Gastrocnemius medialis (tissue), 4 donors: Measurements from ENCODE around the gene FYN. TPM values are rescaled to one million over a fixed set of nuclear protein-coding genes. Genes with fewer than 3 reads are reported as not detected.

Experiments
- ATAC-seq, 2 donors: fragments of 150-250 bp; one replicate each; pipeline ENCODE4 v1.9.1; 2016
- DNase-seq, 2 donors: peaks; one replicate each; pipeline ENCODE4 v3.0.0-alpha.2; 2019
- H3K27ac ChIP-seq, 4 donors: fragments of 200-600 bp; sonication (generic); 1 replicate in 1 of 4; 2 replicates in 3 of 4; pipeline ENCODE4 v1.5.1; 2016 to 2018; ENCODE audit warnings: mild to moderate bottlenecking in 2 of 4, moderate library complexity in 1 of 4
- H3K27me3 ChIP-seq, 3 donors: fragments of 200-600 bp; sonication (generic) in 2 of 3; 1 replicate in 1 of 3; 2 replicates in 2 of 3; pipeline versions ENCODE4 v1.5.1 to v1.6.0; 2016 to 2019; ENCODE audit warnings: mild to moderate bottlenecking in 1 of 3, moderate library complexity in 1 of 3
- H3K36me3 ChIP-seq, 2 donors: fragments of 200-600 bp; sonication (generic) in 1 of 2; one replicate each; pipeline ENCODE4 v1.5.1; 2017 to 2018
- H3K4me1 ChIP-seq, 2 donors: fragments of 200-600 bp; sonication (generic) in 1 of 2; one replicate each; pipeline ENCODE4 v1.5.1; 2016 to 2017; ENCODE audit warnings: mild to moderate bottlenecking in 2 of 2
- H3K4me3 ChIP-seq, 4 donors: fragments of 200-600 bp; sonication (generic) in 3 of 4; 1 replicate in 1 of 4; 2 replicates in 3 of 4; pipeline ENCODE4 v1.5.1; 2016 to 2019; ENCODE audit warnings: mild to moderate bottlenecking in 2 of 4
- H3K9me3 ChIP-seq, 3 donors: fragments of 200-600 bp; sonication (generic) in 2 of 3; 1 replicate in 1 of 3; 2 replicates in 2 of 3; pipeline ENCODE4 v1.5.1; 2016 to 2019
- CTCF ChIP-seq, 5 experiments: fragments of 450-650 bp in 3 of 5; fragments of 200-600 bp in 2 of 5; sonication (generic) in 2 of 5; IDR thresholded peaks in 4 of 5; conservative IDR thresholded peaks in 1 of 5; 1 replicate in 4 of 5; 2 replicates in 1 of 5; pipeline ENCODE4 v1.5.1; 2016 to 2019; ENCODE audit warnings: antibody characterized with exemption in 5 of 5, mild to moderate bottlenecking in 3 of 5, moderate library complexity in 3 of 5
- POLR2A ChIP-seq, 2 donors: fragments of 450-650 bp; IDR thresholded peaks; one replicate each; pipeline ENCODE4 v1.6.1; 2017; ENCODE audit warnings: antibody characterized with exemption in 2 of 2, mild to moderate bottlenecking in 2 of 2, moderate library complexity in 2 of 2
- in situ Hi-C, 4 donors: fragments of 200-750 bp; cut with MboI; loops; one replicate each; pipeline versions ENCODE4 v1.15.0 to v1.8.0; 2017; ENCODE audit warnings: low sequenced_read_pairs in 4 of 4
- intact Hi-C: fragments of 100-400 bp; cut with DNase I; formaldehyde crosslinking; loops from one replicate; pipeline ENCODE4 v1.15.1; 2023; ENCODE audit warnings: low total_unique reads
- total RNA-seq, 4 donors: library from RNA; depleted of rRNA; stranded (reverse); fragments of >200 nt; gene quantifications; one replicate each; pipeline versions ENCODE4 v1.1.0 to v1.2.3, GENCODE V29; 2016

FYN gene
- total RNA-seq, 4 donors from 2014 or later, result 9.2 to 36.8 (median 17.0) TPM

- DNase-seq (no peak), ATAC-seq (no peak)
- no peak for TF ChIP-seq POLR2A (IDR thresholded peaks at IDR 0.05)
- no peak for TF ChIP-seq CTCF (IDR thresholded peaks at IDR 0.05 in 4 of 5, conservative IDR thresholded peaks at IDR 0.05 in 1 of 5)
- Histone ChIP-seq H3K9me3 (no peaks in the 10 kb centered on the region), H3K4me3 (no peak overlapping the region), H3K4me1 (peaks cover 7 to 24% of the 10 kb centered on the region in 2 donors), H3K27me3 (no peaks in the 10 kb centered on the region), H3K27ac (no peak overlapping the region), H3K36me3 (no peaks in the 10 kb centered on the region)
- in situ Hi-C loops, result no loop called here
- intact Hi-C loops, result no loop called here
Observed at GRCh38 chr6:111846492-111847409, 26.5 kb downstream of the FYN start.

- in situ Hi-C loops, result no loop called here
- Histone ChIP-seq H3K4me1 (peaks cover 7 to 24% of the 10 kb centered on the region in 2 donors), H3K4me3 (no peak overlapping the region), H3K27me3 (no peaks in the 10 kb centered on the region), H3K27ac (no peak overlapping the region), H3K36me3 (no peaks in the 10 kb centered on the region), H3K9me3 (no peaks in the 10 kb centered on the region)
- ATAC-seq (no peak), DNase-seq (no peak)
- intact Hi-C loops, result no loop called here
- TF ChIP-seq CTCF (IDR thresholded peaks at IDR 0.05 in 4 of 5, conservative IDR thresholded peaks at IDR 0.05 in 1 of 5) (no peak), POLR2A (IDR thresholded peaks at IDR 0.05) (no peak)
Observed at GRCh38 chr6:111846066-111846465, 27.2 kb downstream of the FYN start.

GRCh38 chr6:111845441-111845871, 27.8 kb downstream of the FYN start:
- Histone ChIP-seq H3K27me3 (no peaks in the 10 kb centered on the region), H3K4me1 (peaks cover 7 to 18% of the 10 kb centered on the region in 2 donors), H3K9me3 (no peaks in the 10 kb centered on the region), H3K4me3 (no peak overlapping the region), H3K27ac (no peak overlapping the region), H3K36me3 (no peaks in the 10 kb centered on the region)
- ATAC-seq (no peak), DNase-seq (no peak)
- no peak for TF ChIP-seq POLR2A (IDR thresholded peaks at IDR 0.05)
- no peak for TF ChIP-seq CTCF (IDR thresholded peaks at IDR 0.05 in 4 of 5, conservative IDR thresholded peaks at IDR 0.05 in 1 of 5)
- intact Hi-C loops (no loop called here), in situ Hi-C loops (no loop called here)

- Histone ChIP-seq H3K9me3 (no peaks in the 10 kb centered on the region), H3K4me3 (no peak overlapping the region), H3K27me3 (no peaks in the 10 kb centered on the region), H3K36me3 (no peaks in the 10 kb centered on the region), H3K27ac (no peak overlapping the region), H3K4me1 (peaks cover 7 to 16% of the 10 kb centered on the region in 2 donors)
- ATAC-seq, result no peak
- intact Hi-C loops, result no loop called here
- in situ Hi-C loops, result no loop called here
- TF ChIP-seq CTCF (IDR thresholded peaks at IDR 0.05 in 4 of 5, conservative IDR thresholded peaks at IDR 0.05 in 1 of 5) (no peak), POLR2A (IDR thresholded peaks at IDR 0.05) (no peak)
- no peak for DNase-seq
Observed at GRCh38 chr6:111844921-111845320, 28.3 kb downstream of the FYN start.
